IMR-90 (cell line): Measurements from ENCODE around the gene UBE3B. TPM values are rescaled to one million over a fixed set of nuclear protein-coding genes. Genes with fewer than 3 reads are reported as not detected.

Source experiments
- ATAC-seq: fragments of 200-7000 bp; cut with Tn5 transposase; 2 replicates; pipeline ENCODE4 v1.9.1; 2020; ENCODE audit warnings: low read depth, mild to moderate bottlenecking, moderate library complexity
- BruUV-seq: library from RNA; stranded (reverse); fragments of 400-500 nt; replicated peaks from 2 replicates; lab custom pipeline; 2021; lab: Mats Ljungman, UMichigan
- CTCF ChIA-PET: fragments of 300-600 bp; formaldehyde crosslinking; extraction: SDS; loops from one replicate; lab custom pipeline; 2021; ENCODE audit warnings: antibody characterized with exemption; lab: Yijun Ruan, JAX
- POLR2A ChIA-PET: fragments of 300-600 bp; sonication (Branson Sonifier 250); formaldehyde crosslinking; loops from one replicate; lab custom pipeline; 2022; ENCODE audit warnings: antibody characterized with exemption; ENCODE audit not compliant: unreplicated experiment; lab: Charles Lee
- DNase-seq: peaks from one replicate; pipeline ENCODE4 v3.0.0; 2013
- H2AFZ ChIP-seq: replicated peaks from 2 replicates; pipeline ENCODE3; 2013; ENCODE audit warnings: low read length, mild to moderate bottlenecking; ENCODE audit not compliant: poor library complexity
- H2AK5ac ChIP-seq: 2 replicates; pipeline ENCODE4 v1.6.1; 2013; ENCODE audit warnings: low read depth, low read length, inconsistent platforms
- H2AK9ac ChIP-seq: replicated peaks from 2 replicates; pipeline ENCODE3; 2013; ENCODE audit warnings: mild to moderate bottlenecking, low read depth, low read length, moderate library complexity; ENCODE audit not compliant: poor library complexity
- H2BK120ac ChIP-seq: 2 replicates; pipeline ENCODE4 v1.6.1; 2013; ENCODE audit warnings: low read depth, low read length, inconsistent platforms
- H2BK15ac ChIP-seq: 3 replicates; pipeline ENCODE4 v1.6.1; 2013; ENCODE audit warnings: low read depth, low read length, inconsistent platforms
- H2BK20ac ChIP-seq: 2 replicates; pipeline ENCODE4 v1.6.1; 2013; ENCODE audit warnings: low read depth, mild to moderate bottlenecking, inconsistent platforms, low read length, moderate library complexity
- H2BK5ac ChIP-seq: 2 replicates; pipeline ENCODE4 v1.6.1; 2013; ENCODE audit warnings: mild to moderate bottlenecking, low read depth, low read length, inconsistent platforms; ENCODE audit not compliant: poor library complexity, severe bottlenecking
- H3K14ac ChIP-seq: replicated peaks from 2 replicates; pipeline ENCODE4 v1.6.1; 2013; ENCODE audit warnings: low read depth, low read length, inconsistent platforms
- H3K18ac ChIP-seq: 2 replicates; pipeline ENCODE4 v1.6.1; 2013; ENCODE audit warnings: low read depth, low read length, control low read depth
- H3K23ac ChIP-seq: 2 replicates; pipeline ENCODE4 v1.6.1; 2013; ENCODE audit warnings: low read depth, low read length, inconsistent platforms
- H3K27ac ChIP-seq: 2 replicates; pipeline ENCODE4 v1.5.1; 2013; ENCODE audit warnings: mild to moderate bottlenecking, control low read depth, low read length; ENCODE audit not compliant: insufficient read depth
- H3K27me3 ChIP-seq: 2 replicates; pipeline ENCODE4 v1.6.1; 2013; ENCODE audit warnings: low read length; ENCODE audit not compliant: control insufficient read depth, insufficient read depth
- H3K36me3 ChIP-seq: 2 replicates; pipeline ENCODE4 v1.6.1; 2013; ENCODE audit warnings: low read length, mixed read lengths; ENCODE audit not compliant: control insufficient read depth, insufficient read depth
- H3K4ac ChIP-seq: 2 replicates; pipeline ENCODE4 v1.6.1; 2013; ENCODE audit warnings: low read depth, low read length, inconsistent platforms
- H3K4me1 ChIP-seq: 2 replicates; pipeline ENCODE4 v1.6.1; 2013; ENCODE audit warnings: low read length, mixed read lengths; ENCODE audit not compliant: control insufficient read depth, insufficient read depth
- H3K4me2 ChIP-seq: 2 replicates; pipeline ENCODE4 v1.6.1; 2013; ENCODE audit warnings: low read depth, mild to moderate bottlenecking, control low read depth, low read length, moderate library complexity
- H3K4me3 ChIP-seq: 2 replicates; pipeline ENCODE4 v1.5.1; 2013; ENCODE audit warnings: low read depth, mild to moderate bottlenecking, control low read depth, low read length, moderate library complexity; ENCODE audit not compliant: insufficient read depth
- H3K56ac ChIP-seq: 2 replicates; pipeline ENCODE4 v1.6.1; 2013; ENCODE audit warnings: low read length, inconsistent platforms; ENCODE audit not compliant: insufficient read depth; ENCODE audit errors: extremely low read depth
- H3K79me1 ChIP-seq, 2 experiments: 2 replicates each; pipeline ENCODE4 v1.6.1; 2013; ENCODE audit warnings: low read length in 2 of 2, inconsistent platforms in 1 of 2, low read depth in 1 of 2
- H3K9ac ChIP-seq: 2 replicates; pipeline ENCODE4 v1.6.1; 2013; ENCODE audit warnings: low read depth, low read length, control low read depth
- H3K9me1 ChIP-seq: 2 replicates; pipeline ENCODE4 v1.6.1; 2013; ENCODE audit warnings: low read length, inconsistent platforms; ENCODE audit not compliant: insufficient read depth
- H3K9me3 ChIP-seq: 2 replicates; pipeline ENCODE4 v1.6.1; 2013; ENCODE audit warnings: low read length; ENCODE audit not compliant: control insufficient read depth, insufficient read depth
- H4K20me1 ChIP-seq: 2 replicates; pipeline ENCODE4 v1.6.1; 2013; ENCODE audit warnings: low read length, inconsistent platforms; ENCODE audit not compliant: insufficient read depth
- H4K5ac ChIP-seq: 2 replicates; pipeline ENCODE4 v1.6.1; 2013; ENCODE audit warnings: mild to moderate bottlenecking, low read depth, low read length, control low read depth
- H4K8ac ChIP-seq, 2 experiments: 2 replicates each; pipeline ENCODE4 v1.6.1; 2013; ENCODE audit warnings: low read depth in 2 of 2, low read length in 2 of 2, control low read depth in 1 of 2, inconsistent platforms in 1 of 2
- H4K91ac ChIP-seq: 2 replicates; pipeline ENCODE4 v1.6.1; 2013; ENCODE audit warnings: low read depth, low read length, inconsistent platforms; ENCODE audit not compliant: insufficient read depth
- BHLHE40 ChIP-seq: fragments of 150-350 bp; IDR thresholded peaks from 2 replicates; pipeline ENCODE4 v1.6.1; 2016; ENCODE audit warnings: mild to moderate bottlenecking, low read depth, low read length
- CEBPB ChIP-seq: IDR thresholded peaks from 2 replicates; pipeline ENCODE4 v1.6.1; 2012; ENCODE audit warnings: low read depth, low read length, improper control_type of control experiment
- MAFK ChIP-seq: IDR thresholded peaks from 2 replicates; pipeline ENCODE4 v1.6.1; 2012; ENCODE audit warnings: low read depth, low read length, improper control_type of control experiment
- MXI1 ChIP-seq: IDR thresholded peaks from 2 replicates; pipeline ENCODE4 v1.6.1; 2012; ENCODE audit warnings: low read depth, mild to moderate bottlenecking, low read length, moderate library complexity, borderline replicate concordance
- NFE2L2 ChIP-seq: fragments of 150-350 bp; IDR thresholded peaks from 2 replicates; pipeline ENCODE4 v1.6.1; 2016; ENCODE audit warnings: low read depth, mild to moderate bottlenecking, low read length
- POLR2A ChIP-seq: IDR thresholded peaks from 2 replicates; pipeline ENCODE4 v1.6.1; 2012; ENCODE audit warnings: mild to moderate bottlenecking, low read depth, low read length
- RAD21 ChIP-seq: IDR thresholded peaks from 2 replicates; pipeline ENCODE4 v1.6.1; 2012; ENCODE audit warnings: low read length, improper control_type of control experiment
- RCOR1 ChIP-seq: IDR thresholded peaks from 2 replicates; pipeline ENCODE4 v1.6.1; 2012; ENCODE audit warnings: mild to moderate bottlenecking, low read length, improper control_type of control experiment; ENCODE audit not compliant: insufficient replicate concordance
- RFX5 ChIP-seq: IDR thresholded peaks from 2 replicates; pipeline ENCODE4 v1.8.0; 2012; ENCODE audit warnings: low read depth, mild to moderate bottlenecking, low read length, moderate library complexity
- SMC3 ChIP-seq: fragments of 150-350 bp; IDR thresholded peaks from 2 replicates; pipeline ENCODE4 v1.6.1; 2016; ENCODE audit warnings: low read depth, mild to moderate bottlenecking, antibody characterized with exemption, low read length, moderate library complexity
- WGBS, 2 experiments: methylation state at CpG; one replicate each; pipeline versions ENCODE4 v1.1.5 to v1.1.7; 2013; ENCODE audit warnings: missing lambda C conversion rate in 2 of 2; ENCODE audit not compliant: insufficient read length in 1 of 2; ENCODE audit errors: extremely low coverage in 2 of 2; 5-methylcytosine and 5-hydroxymethylcytosine counted together
- dilution Hi-C: fragments of 300-500 bp; cut with HindIII; formaldehyde crosslinking; loops from one replicate; pipeline ENCODE4 v1.14.3; 2018; ENCODE audit warnings: low sequenced_read_pairs; ENCODE audit not compliant: unreplicated experiment
- in situ Hi-C: fragments of 300-500 bp; cut with MboI; formaldehyde crosslinking; loops from 3 replicates; pipeline ENCODE4 v1.14.3; 2019; ENCODE audit warnings: low sequenced_read_pairs, inconsistent platforms, mixed read lengths
- intact Hi-C: fragments of 100-400 bp; cut with micrococcal nuclease; formaldehyde crosslinking; loops from 2 replicates; pipeline ENCODE4 v1.10.0; 2022
- polyA plus RNA-seq, 3 experiments: library from polyadenylated mRNA; depleted of rRNA; stranded (reverse); fragments of >200 nt; gene quantifications; 2 replicates each; pipeline ENCODE4 v1.2.3, GENCODE V29; 2012; ENCODE audit warnings: low replicate concordance in 1 of 3
- total RNA-seq: library from RNA; depleted of rRNA; stranded (reverse); fragments of >200 nt; gene quantifications from 2 replicates; pipeline ENCODE4 v1.2.3, GENCODE V29; 2012
- TF ChIP-seq, protein P1 (sequence below): conservative IDR thresholded peaks from 2 replicates; pipeline ENCODE4 v1.5.1; 2012; ENCODE audit warnings: mild to moderate bottlenecking, low read depth, low read length, improper control_type of control experiment
- TF ChIP-seq, protein P2 (sequence below): fragments of 150-350 bp; IDR thresholded peaks from 2 replicates; pipeline ENCODE4 v1.6.1; 2016; ENCODE audit warnings: low read depth, mild to moderate bottlenecking, low read length, moderate library complexity, borderline replicate concordance
- TF ChIP-seq, protein P3 (sequence below): fragments of 150-350 bp; IDR thresholded peaks from 2 replicates; pipeline ENCODE4 v1.6.1; 2017; ENCODE audit warnings: mild to moderate bottlenecking, antibody characterized with exemption, low read length, low read depth

Gene UBE3B
- total and polyA plus RNA-seq, 2 of the 4 experiments (the other 2 are of a cell fraction), result 18.8 to 24.9 TPM

DNA sequence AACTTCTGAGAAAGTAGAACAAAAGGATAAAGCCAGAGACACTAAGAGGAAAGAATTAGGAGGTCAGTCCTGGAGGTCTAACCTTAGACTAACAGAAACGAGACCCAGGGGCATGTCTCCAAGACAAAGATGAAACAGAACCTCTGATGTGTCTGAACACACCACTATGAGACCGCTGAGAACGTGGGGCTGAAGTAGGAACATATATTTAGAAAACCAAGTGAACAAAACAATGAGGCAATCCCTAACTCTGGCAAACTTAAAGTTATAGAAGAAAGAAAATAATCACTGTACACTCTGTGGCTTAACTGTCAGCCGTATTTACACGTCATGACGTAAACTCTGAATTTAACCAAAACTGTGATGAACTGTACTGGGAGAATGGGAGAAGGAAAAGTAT lies 18.2 kb upstream of the UBE3B start:
- H3K79me1 ChIP-seq, result peaks cover 56 to 86% of the 10 kb centered on the region in 2 experiments
- H3K4ac ChIP-seq, result peak overlapping the region; percentile 98
- peak overlapping the region; percentile 55 to 85; a peak in 3 of 4 replicates for H4K8ac ChIP-seq
- peak overlapping the region; percentile 95 for H3K14ac ChIP-seq
- peak overlapping the region; percentile 61 for H3K4me2 ChIP-seq
- peaks cover 27% of the 10 kb centered on the region for H3K9me1 ChIP-seq
- peak overlapping the region; percentile 82 for H3K18ac ChIP-seq
- H2AK9ac ChIP-seq, result no peak overlapping the region
- H2BK15ac ChIP-seq, result 0 out of 3 replicates have a peak overlapping the region, but pooled peaks have one; percentile 86
- peak overlapping the region; percentile 95 for H2BK5ac ChIP-seq
- peak overlapping the region; percentile 96 for H2BK120ac ChIP-seq
- peaks cover 49% of the 10 kb centered on the region for H3K4me1 ChIP-seq
- H3K23ac ChIP-seq, result peak overlapping the region; percentile 97
- ChIA-PET POLR2A (no interaction called here), CTCF (no interaction called here)
- WGBS, 2 experiments, result no CpG with 5 or more reads among the region's 6 CpGs
- peak overlapping the region; percentile 99 for H3K27ac ChIP-seq
- H2AK5ac ChIP-seq, result peak overlapping the region; percentile 96; the same call in 1 of the 2 replicates
- H4K20me1 ChIP-seq, result peaks cover 16% of the 10 kb centered on the region; the same call in 1 of the 2 replicates
- DNase-seq (peak; percentile 89), ATAC-seq (peak; percentile 6)
- H4K91ac ChIP-seq, result peak overlapping the region; percentile 98
- intact Hi-C loops, result no loop called here
- no peak overlapping the region for H2AFZ ChIP-seq
- TF ChIP-seq RCOR1, result no peak
- TF ChIP-seq BHLHE40, result no peak
- TF ChIP-seq SMC3, result no peak
- no peak for TF ChIP-seq MAFK
- TF ChIP-seq NFE2L2, result no peak
- no peak for TF ChIP-seq MXI1
- TF ChIP-seq RAD21, result no peak
- peak; percentile 60; the same call in 1 of the 2 replicates for TF ChIP-seq POLR2A
- TF ChIP-seq, protein P1, sequence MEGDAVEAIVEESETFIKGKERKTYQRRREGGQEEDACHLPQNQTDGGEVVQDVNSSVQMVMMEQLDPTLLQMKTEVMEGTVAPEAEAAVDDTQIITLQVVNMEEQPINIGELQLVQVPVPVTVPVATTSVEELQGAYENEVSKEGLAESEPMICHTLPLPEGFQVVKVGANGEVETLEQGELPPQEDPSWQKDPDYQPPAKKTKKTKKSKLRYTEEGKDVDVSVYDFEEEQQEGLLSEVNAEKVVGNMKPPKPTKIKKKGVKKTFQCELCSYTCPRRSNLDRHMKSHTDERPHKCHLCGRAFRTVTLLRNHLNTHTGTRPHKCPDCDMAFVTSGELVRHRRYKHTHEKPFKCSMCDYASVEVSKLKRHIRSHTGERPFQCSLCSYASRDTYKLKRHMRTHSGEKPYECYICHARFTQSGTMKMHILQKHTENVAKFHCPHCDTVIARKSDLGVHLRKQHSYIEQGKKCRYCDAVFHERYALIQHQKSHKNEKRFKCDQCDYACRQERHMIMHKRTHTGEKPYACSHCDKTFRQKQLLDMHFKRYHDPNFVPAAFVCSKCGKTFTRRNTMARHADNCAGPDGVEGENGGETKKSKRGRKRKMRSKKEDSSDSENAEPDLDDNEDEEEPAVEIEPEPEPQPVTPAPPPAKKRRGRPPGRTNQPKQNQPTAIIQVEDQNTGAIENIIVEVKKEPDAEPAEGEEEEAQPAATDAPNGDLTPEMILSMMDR, result no peak
- no peak for TF ChIP-seq RFX5
- TF ChIP-seq, protein P2, sequence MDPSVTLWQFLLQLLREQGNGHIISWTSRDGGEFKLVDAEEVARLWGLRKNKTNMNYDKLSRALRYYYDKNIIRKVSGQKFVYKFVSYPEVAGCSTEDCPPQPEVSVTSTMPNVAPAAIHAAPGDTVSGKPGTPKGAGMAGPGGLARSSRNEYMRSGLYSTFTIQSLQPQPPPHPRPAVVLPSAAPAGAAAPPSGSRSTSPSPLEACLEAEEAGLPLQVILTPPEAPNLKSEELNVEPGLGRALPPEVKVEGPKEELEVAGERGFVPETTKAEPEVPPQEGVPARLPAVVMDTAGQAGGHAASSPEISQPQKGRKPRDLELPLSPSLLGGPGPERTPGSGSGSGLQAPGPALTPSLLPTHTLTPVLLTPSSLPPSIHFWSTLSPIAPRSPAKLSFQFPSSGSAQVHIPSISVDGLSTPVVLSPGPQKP, result no peak
- peak; percentile 86 for TF ChIP-seq CEBPB
- TF ChIP-seq, protein P3, sequence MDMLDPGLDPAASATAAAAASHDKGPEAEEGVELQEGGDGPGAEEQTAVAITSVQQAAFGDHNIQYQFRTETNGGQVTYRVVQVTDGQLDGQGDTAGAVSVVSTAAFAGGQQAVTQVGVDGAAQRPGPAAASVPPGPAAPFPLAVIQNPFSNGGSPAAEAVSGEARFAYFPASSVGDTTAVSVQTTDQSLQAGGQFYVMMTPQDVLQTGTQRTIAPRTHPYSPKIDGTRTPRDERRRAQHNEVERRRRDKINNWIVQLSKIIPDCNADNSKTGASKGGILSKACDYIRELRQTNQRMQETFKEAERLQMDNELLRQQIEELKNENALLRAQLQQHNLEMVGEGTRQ, result no peak
- dilution Hi-C loops, result no loop called here
- no peaks in the 10 kb centered on the region for H3K27me3 ChIP-seq
- no peak overlapping the region; the same call in 1 of the 2 replicates for H3K4me3 ChIP-seq
- peak overlapping the region; percentile 62 for H3K9ac ChIP-seq
- BruUV-seq, result no TSS peak
- H2BK20ac ChIP-seq, result peak overlapping the region; percentile 11
- peak overlapping the region; percentile 91 for H3K56ac ChIP-seq
- peaks cover 39% of the 10 kb centered on the region for H3K36me3 ChIP-seq
- in situ Hi-C loops, result no loop called here
- H3K9me3 ChIP-seq, result no peaks in the 10 kb centered on the region
- H4K5ac ChIP-seq, result peak overlapping the region; percentile 75
